GM19351 (cell line): Measurements from ENCODE around the gene GZF1.

ENCODE experiments used
- ATAC-seq: cut with Tn5 transposase; IDR thresholded peaks from one replicate; pipeline ENCODE4 v1.9.1; 2021; ENCODE audit warnings: mild to moderate bottlenecking, moderate library complexity; ENCODE audit not compliant: unreplicated experiment

Gene GZF1

DNA sequence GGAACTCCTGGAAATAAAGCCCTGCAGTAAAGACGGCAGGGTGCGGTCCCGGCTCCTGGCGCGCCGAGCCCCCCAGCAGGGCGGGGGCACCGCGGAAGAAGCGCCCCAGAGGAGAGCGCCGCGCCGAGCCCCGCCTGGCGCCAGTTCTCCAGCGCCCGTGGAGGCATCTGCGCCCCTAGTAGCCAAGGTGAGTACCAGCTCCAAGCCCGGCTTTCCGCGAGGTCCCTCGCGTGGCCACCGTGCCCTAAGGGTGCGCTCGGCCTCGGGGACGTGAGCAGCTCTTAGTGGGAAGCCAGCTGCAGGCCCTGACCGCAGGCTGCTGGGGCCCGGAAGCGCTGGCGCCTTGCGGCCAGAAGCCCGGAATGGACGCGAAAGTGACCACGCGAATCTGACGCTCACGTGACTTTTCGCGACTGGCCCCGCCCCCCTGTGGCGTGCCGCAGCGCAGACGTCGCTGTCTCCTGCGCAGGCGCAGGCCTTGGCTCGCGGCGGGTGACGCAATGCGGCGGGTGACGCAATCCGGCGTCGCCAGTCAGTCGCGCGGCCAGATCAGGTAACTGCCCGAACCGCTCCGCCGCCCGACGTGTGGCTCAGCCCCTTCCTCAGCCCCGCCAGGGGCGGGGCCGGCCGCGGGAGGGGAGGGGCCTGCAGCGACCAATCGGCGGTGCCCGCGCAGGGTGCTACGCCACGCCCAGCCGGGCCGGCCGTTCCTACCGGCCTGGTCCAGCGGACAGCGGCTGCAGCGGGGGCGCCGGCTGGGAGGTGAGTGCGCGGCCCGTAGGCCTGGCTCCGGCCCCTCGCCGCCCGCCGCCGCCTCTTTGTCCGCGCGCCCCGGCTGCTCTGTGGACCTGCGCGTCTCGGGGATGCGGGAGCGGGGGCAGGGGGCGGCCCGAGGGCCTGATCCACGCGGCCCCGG lies at the start of gene GZF1:
GZF1 (plus strand) TSS at position 707 of the 916 bp plus-strand sequence. CDS start 2,202 bp downstream, outside the sequence.
- peak; percentile 56 for ATAC-seq

DNA sequence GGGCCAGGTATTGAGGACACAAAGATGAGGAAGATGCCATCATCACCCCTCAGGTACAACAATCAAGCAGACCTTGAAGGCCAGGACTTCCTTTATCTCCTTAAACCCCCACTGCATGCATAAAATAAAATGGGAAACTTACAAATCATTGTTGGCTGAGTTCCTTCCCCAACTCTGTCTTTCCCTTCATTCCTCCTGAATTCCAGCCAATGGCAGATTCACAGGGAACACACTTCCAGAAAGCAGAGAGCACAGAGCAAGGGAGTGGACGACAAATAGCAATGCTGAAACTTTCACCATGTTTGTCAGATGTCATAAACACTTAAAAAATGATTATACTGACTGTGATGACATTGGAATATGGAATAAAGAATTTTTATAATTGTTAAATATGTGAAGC lies 48.7 kb upstream of the GZF1 start:
- no peak for ATAC-seq

DNA sequence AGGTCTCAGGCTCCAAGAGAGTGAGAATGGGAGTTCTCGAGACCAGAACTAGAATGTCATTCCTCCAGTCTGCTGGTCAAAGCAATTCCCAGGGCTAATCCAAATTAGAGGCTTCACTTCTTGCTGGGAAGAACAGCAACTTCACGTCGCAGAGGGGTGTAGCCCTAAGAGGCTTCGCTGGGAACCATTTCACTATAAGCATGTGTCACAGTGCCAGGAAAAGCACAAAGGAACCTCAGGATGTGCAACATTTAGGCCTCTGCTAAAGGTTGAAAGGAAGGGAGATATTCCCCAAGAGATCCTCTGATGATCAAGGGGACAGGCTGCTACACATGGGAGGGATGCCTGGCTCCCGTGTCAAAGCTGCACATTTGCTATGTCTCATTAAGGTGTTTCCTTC lies 47.3 kb upstream of the GZF1 start:
- ATAC-seq = no peak

DNA sequence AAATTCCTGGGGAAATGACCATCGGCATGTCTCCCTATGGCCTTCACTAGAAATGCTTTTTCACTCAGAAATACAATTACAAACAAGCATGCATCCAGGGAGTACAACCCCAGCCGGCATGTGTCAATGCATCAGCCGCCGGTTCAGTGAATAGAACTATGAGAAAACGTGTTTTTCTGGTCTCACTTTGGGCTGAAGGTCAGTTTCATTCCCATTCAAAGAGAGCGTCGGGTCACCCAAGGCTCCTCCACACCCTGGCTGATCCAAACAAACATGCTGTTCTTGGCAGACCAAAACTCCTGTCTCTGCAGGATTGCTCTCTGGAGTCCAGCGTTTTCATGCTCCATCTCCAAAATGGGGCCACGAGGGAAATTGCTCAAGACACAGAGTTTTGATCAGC lies 46.9 kb upstream of the GZF1 start:
- ATAC-seq = no peak

DNA sequence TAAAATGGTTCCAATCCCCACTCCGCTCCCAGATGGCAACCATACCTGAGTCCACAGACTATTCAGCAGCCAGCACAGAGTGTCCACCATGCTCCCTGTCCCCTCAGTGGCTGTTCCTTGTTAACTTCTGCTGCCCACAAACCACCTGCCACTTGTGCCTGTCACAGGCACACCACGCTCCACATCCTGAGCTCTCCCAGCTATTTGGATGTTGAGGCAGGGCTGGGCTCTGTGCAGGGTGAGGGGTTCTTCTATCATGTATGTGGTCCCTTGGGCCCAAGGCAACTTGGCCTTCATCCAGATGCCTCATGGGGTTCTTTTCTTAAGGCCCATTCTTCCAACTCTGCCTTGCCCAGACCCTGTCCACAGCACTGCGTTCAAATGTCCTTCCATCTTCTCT lies 45.4 kb upstream of the GZF1 start:
- ATAC-seq = no peak

DNA sequence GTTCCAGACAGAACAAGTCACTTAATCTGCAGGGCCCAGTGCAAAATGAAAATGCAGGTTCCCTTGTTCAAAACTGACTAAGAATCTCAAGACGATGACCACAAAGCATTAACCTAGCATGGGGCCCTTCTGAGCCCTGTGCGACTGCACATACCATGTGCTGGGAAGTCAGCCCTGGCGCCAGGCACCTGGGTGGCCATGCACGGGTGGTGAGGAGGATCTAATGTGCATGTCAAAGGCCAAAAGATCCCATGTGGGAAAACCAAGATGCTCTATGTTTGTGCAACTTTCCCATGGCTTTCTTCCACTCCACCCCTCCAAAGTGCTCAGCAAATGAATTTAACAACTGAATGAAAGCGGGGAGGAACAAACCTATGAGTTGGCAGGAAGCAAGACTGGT lies 44.9 kb upstream of the GZF1 start:
- no peak for ATAC-seq

DNA sequence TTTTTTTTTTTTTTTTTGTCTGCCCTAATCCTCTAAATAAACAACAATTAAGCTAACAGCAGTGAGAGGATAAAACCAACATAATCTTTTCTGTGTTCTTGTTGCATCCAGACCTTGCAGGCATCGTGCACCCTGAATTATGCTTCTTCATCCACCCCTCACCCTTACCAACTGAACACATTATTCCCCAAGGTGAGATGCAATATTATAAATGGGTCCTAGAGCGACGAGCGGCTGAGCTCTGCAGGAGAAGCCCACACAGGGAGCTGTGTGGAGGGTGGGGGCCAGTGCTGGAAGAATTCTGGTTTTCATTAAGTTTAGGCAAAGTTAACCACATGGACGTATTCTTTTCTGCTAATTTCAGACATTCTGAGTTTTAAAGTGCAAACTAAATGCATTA lies 43.6 kb upstream of the GZF1 start:
- ATAC-seq = no peak

DNA sequence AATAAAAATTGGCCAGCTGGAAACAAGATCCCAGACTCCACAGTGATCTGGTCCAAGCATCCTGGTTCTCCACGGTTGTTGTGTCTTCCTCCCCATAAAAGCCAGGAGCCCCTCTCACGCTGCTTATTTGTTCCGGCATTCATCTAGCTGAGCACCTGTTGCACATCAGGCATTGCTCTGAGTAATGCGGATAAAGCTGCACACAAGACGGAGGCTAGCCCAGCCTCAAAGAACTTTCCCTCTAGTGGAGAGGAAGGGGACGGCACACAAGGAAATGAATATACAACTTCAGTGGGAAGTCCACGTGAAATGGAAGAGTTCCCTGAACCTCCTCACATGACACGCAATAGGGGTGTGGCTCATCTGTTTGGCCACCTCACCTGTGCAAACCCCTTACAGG lies 41.7 kb upstream of the GZF1 start:
- ATAC-seq = no peak

DNA sequence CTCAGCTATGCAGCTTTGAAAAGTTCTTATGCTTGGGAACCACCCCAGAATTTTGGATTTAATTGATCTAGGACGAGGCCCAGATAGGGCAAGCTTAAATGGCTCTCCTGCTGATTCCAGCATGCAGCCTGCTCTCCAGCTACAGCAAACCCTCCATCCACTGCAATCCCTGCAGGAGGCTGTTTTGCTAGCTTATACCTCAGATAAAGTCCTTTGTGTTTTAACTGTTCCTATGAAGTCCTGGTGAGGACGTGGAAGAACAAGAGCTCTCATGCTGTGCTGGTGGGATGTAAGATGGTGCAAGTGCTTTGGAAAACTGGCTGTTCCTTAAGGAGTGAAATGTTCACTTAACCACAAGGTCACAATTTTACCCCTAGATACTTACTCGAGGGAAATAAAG lies 36.9 kb upstream of the GZF1 start:
- no peak for ATAC-seq

DNA sequence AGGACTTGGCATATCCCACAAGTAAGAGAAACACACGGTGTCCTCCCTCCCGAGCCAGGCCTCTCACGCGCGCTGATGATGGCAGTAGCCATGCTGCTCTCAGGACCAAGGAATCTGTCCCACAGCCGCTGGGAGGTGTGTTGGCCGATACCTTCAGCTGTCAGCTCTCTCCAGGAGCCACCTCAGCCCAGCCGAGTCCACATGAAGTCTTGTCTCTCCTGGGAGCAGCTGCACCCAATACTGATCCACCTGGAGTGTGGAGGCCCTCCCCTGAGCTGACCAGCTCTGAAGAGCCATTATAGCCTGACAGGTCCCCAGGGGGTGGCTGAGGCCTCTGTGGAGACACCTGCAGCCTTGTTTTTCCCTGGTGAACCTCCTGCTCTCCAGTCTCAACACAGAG lies 35.2 kb upstream of the GZF1 start:
- ATAC-seq = no peak

DNA sequence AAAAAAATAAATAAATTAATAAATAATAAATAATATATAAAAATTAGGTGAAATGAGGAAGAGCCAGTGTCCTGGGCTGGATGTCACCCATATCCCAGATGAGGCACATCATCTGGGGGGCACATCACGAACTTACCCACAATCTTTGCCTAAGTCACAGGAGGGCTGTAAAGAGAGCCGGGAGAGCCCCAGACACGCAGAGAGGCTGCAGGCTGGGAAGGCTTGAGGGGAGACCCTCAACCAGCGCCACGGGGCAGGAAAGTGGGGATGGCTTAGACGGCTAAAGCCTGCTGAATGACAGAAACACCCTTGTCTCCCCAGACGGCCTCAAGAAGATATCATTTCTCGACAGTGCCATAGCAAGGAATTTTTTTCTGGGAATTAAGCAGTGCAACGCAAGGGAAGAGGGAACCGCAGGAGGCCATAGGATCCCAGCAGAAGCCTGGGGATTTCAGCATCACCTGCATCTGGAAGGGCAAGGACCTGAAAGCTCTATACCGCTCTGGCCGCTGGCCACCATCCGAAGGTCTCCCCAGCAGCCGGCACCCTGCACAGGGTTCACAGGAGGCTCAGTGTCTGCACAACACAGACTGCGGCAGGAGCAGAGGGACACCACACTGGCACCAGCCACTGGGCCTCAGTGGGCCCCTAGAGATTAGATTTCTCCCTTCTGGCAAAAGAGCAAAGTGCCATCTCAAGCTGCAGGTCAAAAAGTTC lies 34.2 kb upstream of the GZF1 start:
- ATAC-seq = no peak

DNA sequence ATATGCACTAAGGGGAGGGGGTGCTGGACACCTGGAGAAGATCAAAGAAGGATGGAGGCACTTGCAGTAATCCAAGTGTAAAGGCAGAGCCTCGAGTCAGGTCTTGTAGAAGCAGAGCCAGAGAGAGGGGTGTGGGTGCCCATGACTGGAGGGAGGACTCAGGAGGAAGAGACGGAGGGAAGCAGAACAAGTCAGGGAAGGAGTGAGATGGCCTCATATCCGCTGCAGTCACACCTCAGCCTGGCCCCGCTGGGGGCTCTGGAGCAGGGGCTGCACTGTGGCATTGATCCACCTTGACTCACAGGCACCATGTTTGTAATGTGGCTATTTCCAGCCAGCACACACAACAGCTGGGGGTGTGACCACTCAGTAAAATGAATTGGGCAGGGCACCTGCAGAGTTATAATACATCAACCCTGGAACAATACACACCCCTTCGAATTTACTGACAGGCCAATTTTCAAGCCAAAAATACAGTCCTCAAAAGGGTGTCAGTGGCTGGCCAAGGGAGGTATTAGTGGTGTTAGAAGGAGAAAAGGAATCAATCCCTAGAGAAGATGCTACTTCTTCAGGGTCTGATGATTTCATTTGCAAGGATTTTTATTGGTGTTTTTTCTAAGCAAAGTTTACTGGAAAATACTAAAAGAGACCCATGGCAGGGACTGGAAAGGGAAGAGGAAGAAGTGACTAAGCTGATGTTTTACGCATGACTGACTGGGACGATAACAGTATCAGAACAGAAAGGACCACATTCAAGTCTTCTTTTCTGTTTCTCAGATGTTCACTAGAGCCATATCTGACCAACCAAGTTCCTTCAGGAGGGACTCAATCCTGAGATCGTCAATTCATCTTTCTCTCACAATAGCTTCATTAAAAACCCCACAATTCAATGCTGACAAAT lies 30.3 kb upstream of the GZF1 start:
- peak; percentile 61 for ATAC-seq

DNA sequence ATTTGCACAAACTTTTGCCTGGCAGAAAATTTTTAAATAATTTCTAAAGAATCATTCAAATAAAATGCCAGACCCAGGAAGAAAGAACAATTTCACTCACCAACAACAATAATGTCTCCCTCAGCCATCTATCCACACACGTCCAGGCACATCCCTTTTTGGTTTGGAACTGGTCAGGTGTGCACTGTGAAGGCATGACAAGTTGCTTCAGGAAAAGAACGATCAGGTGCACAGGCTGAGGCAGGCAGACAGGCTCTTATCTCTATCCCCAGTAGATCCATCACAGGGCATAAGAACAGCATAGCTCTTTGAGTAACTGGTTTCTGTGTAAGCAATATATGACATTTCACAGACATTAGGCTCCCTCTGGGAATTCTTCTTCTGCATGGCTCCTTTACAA lies 29.5 kb upstream of the GZF1 start:
- no peak for ATAC-seq

DNA sequence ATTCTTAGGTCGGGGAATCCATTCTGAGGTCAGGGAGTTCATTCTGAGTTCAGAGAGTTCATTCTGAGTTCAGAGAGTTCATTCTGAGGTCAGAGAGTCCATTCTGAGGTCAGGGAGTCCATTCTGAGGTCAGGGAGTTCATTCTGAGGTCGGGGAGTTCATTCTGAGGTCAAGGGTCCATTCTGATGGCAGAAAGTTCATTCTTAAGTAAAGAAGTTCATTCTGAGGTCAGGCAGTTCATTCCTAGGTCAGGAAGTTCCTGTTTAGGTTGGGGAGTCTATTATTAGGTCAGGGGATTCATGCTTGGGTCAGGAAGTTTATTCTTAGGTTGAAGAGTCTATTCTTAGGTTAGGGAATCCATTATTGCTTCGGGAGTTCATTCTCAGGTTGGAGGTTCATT lies 27.9 kb upstream of the GZF1 start:
- ATAC-seq = no peak

DNA sequence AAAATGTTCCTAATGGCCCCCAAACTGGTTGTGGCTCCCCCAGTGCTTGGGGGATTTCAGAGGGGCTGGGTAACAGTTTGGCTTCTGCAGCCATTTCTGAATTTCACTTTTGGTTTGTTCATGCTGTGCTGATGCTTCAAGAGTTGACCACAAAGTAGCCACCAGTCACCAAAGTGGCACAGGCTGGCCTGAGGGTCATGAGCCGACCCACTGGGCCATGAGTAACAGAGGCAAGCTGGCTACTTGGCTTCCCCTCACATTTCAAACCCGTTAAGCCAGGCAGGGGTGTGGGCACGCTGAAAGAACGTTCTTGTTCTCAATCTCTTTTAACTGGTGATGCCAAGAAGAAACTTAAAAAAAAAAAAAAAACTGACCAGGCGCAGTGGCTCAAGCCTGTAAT lies 26.5 kb upstream of the GZF1 start:
- no peak for ATAC-seq

DNA sequence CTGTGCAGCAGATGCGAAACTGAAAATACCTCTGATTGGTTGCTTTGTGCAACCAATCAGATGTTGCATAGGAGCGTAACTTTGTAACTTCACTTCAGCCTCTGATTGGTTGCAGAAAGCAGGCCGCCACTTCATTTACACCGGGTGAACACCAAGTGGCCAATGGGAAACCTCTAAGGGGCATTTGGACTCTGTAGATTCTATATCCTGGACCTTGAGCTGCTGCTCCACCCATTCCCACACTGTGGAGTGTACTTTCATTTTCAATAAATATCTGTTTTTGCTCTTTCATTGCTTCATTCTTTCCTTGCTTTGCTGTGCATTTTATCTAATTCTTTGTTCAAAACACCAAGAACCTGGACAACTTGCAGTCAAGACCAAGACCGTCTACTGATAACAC lies 25.5 kb upstream of the GZF1 start:
- no peak for ATAC-seq

DNA sequence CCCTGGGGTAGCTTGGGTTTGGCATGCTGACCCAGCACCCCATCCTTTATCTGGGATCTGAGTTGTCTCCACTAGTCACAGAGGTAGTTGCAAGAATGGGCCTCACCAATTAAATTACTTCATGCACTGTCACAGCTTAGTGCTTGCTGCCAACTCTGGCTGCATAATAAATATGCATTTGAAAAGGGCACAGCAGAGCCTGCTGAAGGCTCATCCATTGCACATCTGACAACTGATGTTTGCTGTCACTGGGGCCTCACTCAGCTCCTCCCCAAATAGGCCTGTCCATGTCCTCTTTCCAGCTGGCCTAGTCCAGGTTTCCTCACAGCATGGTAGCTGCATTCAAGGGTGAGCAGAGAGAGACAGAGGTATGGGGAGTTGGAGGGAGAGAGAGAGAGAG lies 24.7 kb upstream of the GZF1 start:
- ATAC-seq = no peak

DNA sequence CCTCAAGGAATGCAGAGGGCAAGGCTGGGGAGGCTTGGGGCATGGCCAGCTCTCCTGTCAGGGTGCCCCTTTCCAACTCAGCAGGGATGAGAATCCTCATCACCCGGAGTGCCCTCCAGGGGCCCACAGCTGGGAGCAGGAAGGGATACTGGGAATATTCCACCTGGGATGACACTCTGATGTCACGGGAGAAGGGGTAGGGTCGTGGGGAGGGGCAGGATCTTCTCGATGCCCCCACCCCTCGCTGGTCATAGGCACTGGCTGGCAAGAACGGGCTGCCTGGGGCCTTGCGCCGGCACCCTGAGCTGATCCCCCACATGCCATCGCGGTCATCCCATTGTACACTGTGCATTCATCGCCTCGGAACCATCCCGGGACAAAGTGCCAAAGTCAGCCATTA lies 22.0 kb upstream of the GZF1 start:
- no peak for ATAC-seq

DNA sequence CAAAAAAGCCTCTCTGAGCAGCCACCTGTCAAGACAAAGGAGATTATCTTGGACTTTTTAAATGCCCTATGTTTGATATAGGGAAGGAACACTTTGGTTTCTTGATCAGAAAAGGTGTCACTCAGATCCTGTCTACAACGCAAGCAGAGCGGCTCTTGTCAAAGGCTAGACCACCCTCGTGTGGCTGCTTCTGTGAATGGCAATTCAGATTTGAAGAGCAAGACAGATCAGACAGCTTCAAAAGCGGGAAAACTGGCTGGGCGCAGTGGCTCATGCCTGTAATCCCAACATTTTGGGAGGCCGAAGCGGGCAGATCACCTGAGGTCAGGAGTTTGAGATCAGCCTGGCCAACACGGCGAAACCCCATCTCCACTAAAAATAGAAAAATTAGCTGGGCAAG lies 21.5 kb upstream of the GZF1 start:
- ATAC-seq = peak; percentile 50

DNA sequence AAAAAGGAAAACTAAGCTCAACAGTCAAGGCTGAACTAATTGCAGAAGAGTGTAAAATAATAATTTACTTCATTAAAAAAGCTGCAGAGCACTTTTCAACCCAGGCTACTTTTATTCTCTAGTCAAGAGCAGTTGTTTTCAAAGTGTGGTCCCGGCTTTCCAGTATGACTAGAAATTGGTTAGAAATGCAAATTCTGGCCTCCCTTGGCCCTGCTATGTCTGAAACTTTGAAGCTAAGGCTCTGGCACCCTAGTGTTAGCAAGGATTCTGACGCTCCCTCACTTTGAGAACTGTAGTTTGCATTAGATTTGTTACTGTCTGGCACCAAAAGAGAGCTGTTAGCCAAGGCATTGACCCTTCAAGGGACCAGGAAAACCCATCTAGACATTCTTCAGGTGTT lies 20.9 kb upstream of the GZF1 start:
- ATAC-seq = peak; percentile 83

DNA sequence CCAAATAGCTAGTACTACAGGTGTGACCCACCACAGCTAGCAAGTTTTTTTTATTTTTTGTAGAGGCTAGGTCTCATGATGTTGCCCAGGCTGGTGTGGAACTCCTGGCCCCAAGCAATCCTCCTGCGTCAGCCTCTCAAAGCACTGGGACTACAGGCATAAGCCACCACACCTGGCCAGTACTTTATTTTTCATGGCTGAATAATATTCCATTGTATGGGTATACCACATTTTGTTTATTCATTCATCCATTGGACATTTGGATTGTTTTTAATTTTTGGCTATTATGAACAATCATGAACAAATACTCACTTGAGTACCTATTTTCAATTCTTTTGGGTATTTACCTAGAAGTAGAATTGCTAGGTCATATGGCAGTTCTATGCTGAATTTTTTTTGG lies 18.4 kb upstream of the GZF1 start:
- ATAC-seq = no peak
